Gastrocnemius medialis (tissue), 4 donors: Measurements from ENCODE around the gene CLCF1.

Experiments
- POLR2A ChIP-seq, 2 donors: fragments of 450-650 bp; IDR thresholded peaks; one replicate each; pipeline ENCODE4 v1.6.1; 2017; ENCODE audit warnings: antibody characterized with exemption in 2 of 2, mild to moderate bottlenecking in 2 of 2, moderate library complexity in 2 of 2
- TF ChIP-seq, protein P1 (sequence below), 5 experiments: fragments of 450-650 bp in 3 of 5; fragments of 200-600 bp in 2 of 5; sonication (generic) in 2 of 5; IDR thresholded peaks in 4 of 5; conservative IDR thresholded peaks in 1 of 5; 1 replicate in 4 of 5; 2 replicates in 1 of 5; pipeline ENCODE4 v1.5.1; 2016 to 2019; ENCODE audit warnings: antibody characterized with exemption in 5 of 5, mild to moderate bottlenecking in 3 of 5, moderate library complexity in 3 of 5

DNA sequence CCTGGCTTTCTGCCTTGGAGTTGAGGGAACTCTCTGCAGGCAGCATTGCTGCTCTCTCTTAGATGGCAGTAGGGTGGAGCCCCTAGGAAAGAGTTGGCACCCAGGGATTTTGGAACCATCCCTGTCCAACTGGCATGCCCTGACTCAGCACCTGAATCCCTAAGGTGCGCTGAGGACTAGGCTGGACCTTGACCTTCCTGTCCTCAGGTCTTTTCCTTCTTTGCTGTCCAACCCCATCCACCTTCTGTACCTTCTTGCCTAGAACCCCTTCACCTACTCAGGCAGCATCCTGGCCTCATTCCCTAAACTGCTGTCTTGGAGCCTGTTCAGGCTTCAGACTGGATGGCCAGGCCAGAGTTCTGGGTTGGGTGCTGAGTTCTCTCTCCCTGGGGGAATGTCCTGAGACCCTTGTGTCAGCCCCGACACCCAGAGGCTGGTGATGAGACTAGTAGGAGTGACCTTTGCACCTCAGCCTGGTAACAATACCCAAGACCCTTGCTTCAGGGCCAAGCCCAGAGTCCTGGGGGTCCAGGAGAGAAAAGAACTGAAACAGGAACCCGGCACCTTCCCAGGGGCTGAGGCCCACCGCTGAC, 17.5 kb downstream of the CLCF1 start:
- TF ChIP-seq POLR2A (IDR thresholded peaks at IDR 0.05): no peak
- TF ChIP-seq, protein P1, sequence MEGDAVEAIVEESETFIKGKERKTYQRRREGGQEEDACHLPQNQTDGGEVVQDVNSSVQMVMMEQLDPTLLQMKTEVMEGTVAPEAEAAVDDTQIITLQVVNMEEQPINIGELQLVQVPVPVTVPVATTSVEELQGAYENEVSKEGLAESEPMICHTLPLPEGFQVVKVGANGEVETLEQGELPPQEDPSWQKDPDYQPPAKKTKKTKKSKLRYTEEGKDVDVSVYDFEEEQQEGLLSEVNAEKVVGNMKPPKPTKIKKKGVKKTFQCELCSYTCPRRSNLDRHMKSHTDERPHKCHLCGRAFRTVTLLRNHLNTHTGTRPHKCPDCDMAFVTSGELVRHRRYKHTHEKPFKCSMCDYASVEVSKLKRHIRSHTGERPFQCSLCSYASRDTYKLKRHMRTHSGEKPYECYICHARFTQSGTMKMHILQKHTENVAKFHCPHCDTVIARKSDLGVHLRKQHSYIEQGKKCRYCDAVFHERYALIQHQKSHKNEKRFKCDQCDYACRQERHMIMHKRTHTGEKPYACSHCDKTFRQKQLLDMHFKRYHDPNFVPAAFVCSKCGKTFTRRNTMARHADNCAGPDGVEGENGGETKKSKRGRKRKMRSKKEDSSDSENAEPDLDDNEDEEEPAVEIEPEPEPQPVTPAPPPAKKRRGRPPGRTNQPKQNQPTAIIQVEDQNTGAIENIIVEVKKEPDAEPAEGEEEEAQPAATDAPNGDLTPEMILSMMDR (IDR thresholded peaks at IDR 0.05 in 4 of 5, conservative IDR thresholded peaks at IDR 0.05 in 1 of 5): no peak
